ENCODE results near the gene FOXK2.
"Not testable (repeated sequence)": the region's sequence is repeated elsewhere in the genome, so short reads cannot be mapped to it uniquely, and the experiment has no call there.

Gene FOXK2

DNA sequence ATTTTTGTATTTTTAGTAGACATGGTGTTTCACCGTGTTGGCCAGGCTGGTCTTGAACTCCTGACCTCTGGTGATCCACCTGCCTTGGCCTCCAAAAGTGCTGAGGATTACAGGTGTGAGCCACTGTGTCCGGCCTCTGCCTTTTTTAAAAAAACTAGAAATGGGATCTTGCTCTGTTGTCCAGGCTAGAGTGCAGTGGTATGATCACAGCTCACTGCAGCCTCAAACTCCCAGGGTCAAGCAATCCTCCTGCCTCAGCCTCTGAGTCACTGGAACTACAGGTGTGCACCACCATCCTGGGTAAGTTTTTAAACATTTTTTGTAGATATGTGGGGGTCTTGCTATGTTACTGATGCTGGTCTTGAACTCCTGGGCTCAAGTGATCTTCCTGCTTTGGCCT is 38.0 kb downstream of the FOXK2 start:
- H3K4me3 ChIP-seq (ENCODE audit: low read depth, low read length); H3K36me3 ChIP-seq (ENCODE audit: insufficient read depth, low read length); H3K4me1 ChIP-seq (ENCODE audit: control insufficient read depth, insufficient read depth, low read length, unreplicated experiment); H3K27me3 ChIP-seq (ENCODE audit: insufficient read depth, low read length); H3K27ac ChIP-seq (ENCODE audit: low read depth, low read length); H2AFZ ChIP-seq (ENCODE audit: low read length, unreplicated experiment): not testable (repeated sequence)
- peaks cover 85% of the 10 kb centered on the region for H3K79me2 ChIP-seq (ENCODE audit: control insufficient read depth, insufficient read depth, low read length, unreplicated experiment)

DNA sequence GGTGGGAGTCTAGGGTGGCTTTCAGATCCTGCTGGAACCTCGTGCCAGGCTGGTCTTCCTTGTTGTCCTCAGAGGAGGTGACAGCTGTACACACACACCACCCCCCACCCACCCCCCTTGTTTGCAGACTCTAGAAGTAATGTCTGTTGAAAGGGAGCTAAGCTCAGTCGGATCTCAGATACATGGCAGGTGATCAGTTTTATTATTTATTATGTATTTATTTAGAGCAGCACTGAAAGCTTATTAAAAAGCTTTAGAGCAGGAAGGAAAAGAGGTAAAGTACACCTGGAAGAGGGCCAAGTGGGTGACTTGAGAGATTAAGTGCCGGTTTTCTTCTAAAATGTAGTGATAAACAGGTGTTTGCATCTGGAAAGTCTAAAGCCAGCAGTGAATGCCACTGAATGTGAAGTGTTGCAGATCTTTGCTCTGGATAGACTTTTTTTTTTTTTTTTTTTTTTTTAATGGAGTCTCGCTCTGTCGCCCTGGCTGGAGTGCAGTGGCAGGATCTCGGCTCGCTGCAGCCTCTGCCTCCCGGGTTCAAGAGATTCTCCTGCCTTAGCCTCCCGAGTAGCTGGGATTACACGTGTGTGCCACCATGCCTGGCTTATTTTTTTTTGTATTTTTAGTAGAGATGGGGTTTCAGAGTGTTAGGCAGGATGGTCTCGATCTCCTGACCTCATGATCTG is 40.2 kb downstream of the FOXK2 start:
- H3K27ac ChIP-seq (ENCODE audit: low read depth, low read length): no peak overlapping the region
- H3K4me3 ChIP-seq (ENCODE audit: low read depth, low read length): no peak overlapping the region
- H3K27me3 ChIP-seq (ENCODE audit: insufficient read depth, low read length): no peaks in the 10 kb centered on the region
- no peaks in the 10 kb centered on the region for H3K36me3 ChIP-seq (ENCODE audit: insufficient read depth, low read length)
- no peak overlapping the region for H2AFZ ChIP-seq (ENCODE audit: low read length, unreplicated experiment)
- H3K4me1 ChIP-seq (ENCODE audit: control insufficient read depth, insufficient read depth, low read length, unreplicated experiment): peaks cover 5% of the 10 kb centered on the region
- H3K79me2 ChIP-seq (ENCODE audit: control insufficient read depth, insufficient read depth, low read length, unreplicated experiment): peaks cover 79% of the 10 kb centered on the region

GRCh38 chr17:82560252-82560642 is 40.7 kb downstream of the FOXK2 start:
- Histone ChIP-seq H3K4me3 (ENCODE audit: low read depth, low read length) (no peak overlapping the region), H3K27ac (ENCODE audit: low read depth, low read length) (no peak overlapping the region), H3K36me3 (ENCODE audit: insufficient read depth, low read length) (no peaks in the 10 kb centered on the region), H2AFZ (ENCODE audit: low read length, unreplicated experiment) (no peak overlapping the region), H3K79me2 (ENCODE audit: control insufficient read depth, insufficient read depth, low read length, unreplicated experiment) (peaks cover 73% of the 10 kb centered on the region), H3K27me3 (ENCODE audit: insufficient read depth, low read length) (no peaks in the 10 kb centered on the region), H3K4me1 (ENCODE audit: control insufficient read depth, insufficient read depth, low read length, unreplicated experiment) (peaks cover 5% of the 10 kb centered on the region)

- no peak overlapping the region for H3K4me3 ChIP-seq (ENCODE audit: low read depth, low read length)
- H3K36me3 ChIP-seq (ENCODE audit: insufficient read depth, low read length): no peaks in the 10 kb centered on the region
- no peak overlapping the region for H2AFZ ChIP-seq (ENCODE audit: low read length, unreplicated experiment)
- H3K79me2 ChIP-seq (ENCODE audit: control insufficient read depth, insufficient read depth, low read length, unreplicated experiment): peaks cover 70% of the 10 kb centered on the region
- H3K27me3 ChIP-seq (ENCODE audit: insufficient read depth, low read length): no peaks in the 10 kb centered on the region
- no peak overlapping the region for H3K27ac ChIP-seq (ENCODE audit: low read depth, low read length)
- H3K4me1 ChIP-seq (ENCODE audit: control insufficient read depth, insufficient read depth, low read length, unreplicated experiment): peaks cover 5% of the 10 kb centered on the region
These were observed 41.4 kb downstream of the FOXK2 start for GRCh38 chr17:82560802-82561428.

- H3K4me1 ChIP-seq (ENCODE audit: control insufficient read depth, insufficient read depth, low read length, unreplicated experiment): peaks cover 5% of the 10 kb centered on the region
- no peak overlapping the region for H3K27ac ChIP-seq (ENCODE audit: low read depth, low read length)
- no peaks in the 10 kb centered on the region for H3K27me3 ChIP-seq (ENCODE audit: insufficient read depth, low read length)
- no peak overlapping the region for H2AFZ ChIP-seq (ENCODE audit: low read length, unreplicated experiment)
- H3K36me3 ChIP-seq (ENCODE audit: insufficient read depth, low read length): no peaks in the 10 kb centered on the region
- H3K79me2 ChIP-seq (ENCODE audit: control insufficient read depth, insufficient read depth, low read length, unreplicated experiment): peaks cover 69% of the 10 kb centered on the region
- H3K4me3 ChIP-seq (ENCODE audit: low read depth, low read length): no peak overlapping the region
These were observed 42.0 kb downstream of the FOXK2 start for GRCh38 chr17:82561429-82562035.

DNA sequence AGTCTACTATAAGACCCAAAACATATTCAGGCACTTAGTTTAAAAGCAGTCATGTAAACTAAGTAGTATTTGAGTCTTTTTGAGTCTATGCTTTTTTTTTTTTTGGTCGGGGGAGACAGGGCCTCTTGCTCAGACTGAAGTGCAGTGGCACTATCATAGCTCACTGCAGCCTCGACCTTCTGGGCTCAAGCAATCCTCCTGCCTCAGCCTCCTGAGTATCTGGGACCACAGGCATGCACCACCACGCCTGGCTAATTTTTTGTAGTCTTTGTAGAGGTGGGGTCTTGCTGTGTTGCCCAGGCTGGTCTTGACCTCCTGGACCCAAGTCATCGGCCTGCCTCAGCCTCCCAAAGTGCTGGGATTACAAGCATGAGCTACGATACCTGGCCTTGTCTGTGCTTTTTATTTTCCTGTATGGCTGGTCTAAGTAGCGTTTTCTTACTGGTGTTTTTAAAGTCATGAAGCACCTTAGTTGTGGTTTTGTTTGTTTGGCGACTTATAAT is 43.2 kb downstream of the FOXK2 start:
- H3K79me2 ChIP-seq (ENCODE audit: control insufficient read depth, insufficient read depth, low read length, unreplicated experiment): peaks cover 72% of the 10 kb centered on the region
- H3K27ac ChIP-seq (ENCODE audit: low read depth, low read length); H2AFZ ChIP-seq (ENCODE audit: low read length, unreplicated experiment); H3K36me3 ChIP-seq (ENCODE audit: insufficient read depth, low read length); H3K4me1 ChIP-seq (ENCODE audit: control insufficient read depth, insufficient read depth, low read length, unreplicated experiment); H3K27me3 ChIP-seq (ENCODE audit: insufficient read depth, low read length); H3K4me3 ChIP-seq (ENCODE audit: low read depth, low read length): not testable (repeated sequence)

DNA sequence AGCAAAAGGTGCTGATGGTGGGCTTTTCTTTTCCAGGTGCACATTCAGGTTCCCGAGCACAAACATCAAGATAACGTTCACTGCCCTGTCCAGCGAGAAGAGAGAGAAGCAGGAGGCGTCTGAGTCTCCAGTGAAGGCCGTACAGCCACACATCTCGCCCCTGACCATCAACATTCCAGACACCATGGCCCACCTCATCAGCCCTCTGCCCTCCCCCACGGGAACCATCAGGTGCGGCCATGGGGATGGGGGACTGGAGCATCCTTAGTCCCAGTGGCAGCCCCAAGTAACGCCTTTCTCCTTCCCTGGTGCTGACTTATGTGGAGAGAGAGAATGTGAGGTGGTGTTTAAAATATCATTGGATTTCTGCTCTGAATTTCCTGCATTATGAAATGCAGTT is 43.8 kb downstream of the FOXK2 start:
- Histone ChIP-seq H3K27me3 (ENCODE audit: insufficient read depth, low read length) (no peaks in the 10 kb centered on the region), H3K79me2 (ENCODE audit: control insufficient read depth, insufficient read depth, low read length, unreplicated experiment) (peaks cover 69% of the 10 kb centered on the region), H2AFZ (ENCODE audit: low read length, unreplicated experiment) (no peak overlapping the region), H3K4me3 (ENCODE audit: low read depth, low read length) (no peak overlapping the region), H3K36me3 (ENCODE audit: insufficient read depth, low read length) (no peaks in the 10 kb centered on the region; the same call in 1 of the 2 replicates), H3K27ac (ENCODE audit: low read depth, low read length) (no peak overlapping the region), H3K4me1 (ENCODE audit: control insufficient read depth, insufficient read depth, low read length, unreplicated experiment) (peaks cover 10% of the 10 kb centered on the region)

GRCh38 chr17:82563745-82564144 is 44.2 kb downstream of the FOXK2 start:
- not testable (repeated sequence) for H3K36me3 ChIP-seq (ENCODE audit: insufficient read depth, low read length); H3K27ac ChIP-seq (ENCODE audit: low read depth, low read length); H2AFZ ChIP-seq (ENCODE audit: low read length, unreplicated experiment); H3K4me3 ChIP-seq (ENCODE audit: low read depth, low read length); H3K27me3 ChIP-seq (ENCODE audit: insufficient read depth, low read length)
- peaks cover 65% of the 10 kb centered on the region for H3K79me2 ChIP-seq (ENCODE audit: control insufficient read depth, insufficient read depth, low read length, unreplicated experiment)
- H3K4me1 ChIP-seq (ENCODE audit: control insufficient read depth, insufficient read depth, low read length, unreplicated experiment): peaks cover 13% of the 10 kb centered on the region

DNA sequence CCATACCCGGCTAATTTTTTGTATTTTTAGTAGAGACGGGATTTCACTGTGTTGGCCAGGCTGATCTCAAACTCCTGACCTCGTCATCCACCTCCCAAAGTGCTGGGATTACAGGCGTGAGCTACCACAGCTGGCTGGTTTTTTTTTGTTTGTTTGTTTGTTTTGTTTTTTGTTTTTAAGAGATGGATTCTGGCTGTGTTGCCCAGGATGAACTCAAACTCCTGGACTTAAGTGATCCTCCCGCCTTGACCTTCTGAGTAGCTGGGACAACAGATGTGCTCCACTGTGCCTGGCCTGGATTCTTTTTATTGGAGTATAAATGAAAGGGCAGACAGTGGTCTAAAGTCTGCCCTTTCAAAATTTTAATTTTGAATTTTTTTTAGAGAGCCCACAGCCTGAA is 44.7 kb downstream of the FOXK2 start:
- H3K27me3 ChIP-seq (ENCODE audit: insufficient read depth, low read length): no peaks in the 10 kb centered on the region
- H3K27ac ChIP-seq (ENCODE audit: low read depth, low read length): no peak overlapping the region
- peaks cover 3% of the 10 kb centered on the region for H3K36me3 ChIP-seq (ENCODE audit: insufficient read depth, low read length)
- H3K79me2 ChIP-seq (ENCODE audit: control insufficient read depth, insufficient read depth, low read length, unreplicated experiment): peaks cover 63% of the 10 kb centered on the region
- H3K4me3 ChIP-seq (ENCODE audit: low read depth, low read length): no peak overlapping the region
- H3K4me1 ChIP-seq (ENCODE audit: control insufficient read depth, insufficient read depth, low read length, unreplicated experiment): peaks cover 13% of the 10 kb centered on the region
- H2AFZ ChIP-seq (ENCODE audit: low read length, unreplicated experiment): no peak overlapping the region

- Histone ChIP-seq H3K36me3 (ENCODE audit: insufficient read depth, low read length) (peaks cover 9% of the 10 kb centered on the region), H3K4me1 (ENCODE audit: control insufficient read depth, insufficient read depth, low read length, unreplicated experiment) (peaks cover 13% of the 10 kb centered on the region), H3K27ac (ENCODE audit: low read depth, low read length) (no peak overlapping the region), H3K27me3 (ENCODE audit: insufficient read depth, low read length) (no peaks in the 10 kb centered on the region), H2AFZ (ENCODE audit: low read length, unreplicated experiment) (no peak overlapping the region), H3K79me2 (ENCODE audit: control insufficient read depth, insufficient read depth, low read length, unreplicated experiment) (peaks cover 54% of the 10 kb centered on the region), H3K4me3 (ENCODE audit: low read depth, low read length) (no peak overlapping the region)
These were observed 46.0 kb downstream of the FOXK2 start for GRCh38 chr17:82565551-82565950.
